Dendritic cell treated with granulocyte-macrophage colony-stimulating factor and Interleukin-4, amounts not matched to agents 40 ng/mL and 50 ng/mL, for 4 days (primary cell): ENCODE results near the gene SYTL2.
"Not testable (repeated sequence)": the region's sequence is repeated elsewhere in the genome, so short reads cannot be mapped to it uniquely, and the experiment has no call there.

Source experiments
- H3K27ac Mint-ChIP-seq: one replicate; pipeline ENCODE4 v1.8.0; 2022; ENCODE audit warnings: mild to moderate bottlenecking, mixed read lengths
- H3K27me3 Mint-ChIP-seq: one replicate; pipeline ENCODE4 v1.8.0; 2022; ENCODE audit warnings: mild to moderate bottlenecking, mixed read lengths
- H3K36me3 Mint-ChIP-seq: one replicate; pipeline ENCODE4 v1.8.0; 2022; ENCODE audit warnings: low read depth, mixed read lengths
- H3K4me1 Mint-ChIP-seq: one replicate; pipeline ENCODE4 v1.8.0; 2022; ENCODE audit warnings: low read depth, mixed read lengths
- H3K4me3 Mint-ChIP-seq: one replicate; pipeline ENCODE4 v1.8.0; 2022; ENCODE audit warnings: mild to moderate bottlenecking, moderate library complexity, mixed read lengths
- H3K9me3 Mint-ChIP-seq: one replicate; pipeline ENCODE4 v1.8.0; 2022; ENCODE audit warnings: mixed read lengths
- intact Hi-C: fragments of 100-400 bp; cut with micrococcal nuclease; formaldehyde crosslinking; loops from one replicate; pipeline ENCODE4 v1.15.0; 2022

The SYTL2 gene

DNA sequence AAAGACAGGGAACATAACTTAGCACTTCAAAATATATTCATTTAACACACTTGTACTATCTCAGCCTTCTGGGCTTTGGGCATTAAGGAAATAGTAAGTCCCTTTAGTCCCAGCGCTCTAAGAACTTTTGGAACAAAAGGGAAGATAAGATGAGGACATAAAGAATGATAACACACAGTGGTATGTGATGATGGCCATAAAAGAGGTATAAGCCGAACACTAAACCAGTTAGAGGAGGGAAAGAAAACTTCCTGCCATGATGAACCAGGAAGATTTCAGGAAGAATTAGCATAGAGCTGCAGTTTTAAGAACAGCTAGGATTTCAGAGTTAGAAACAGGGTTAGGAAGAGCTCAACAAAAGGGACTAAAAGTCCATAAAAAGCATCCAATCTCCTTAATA, 11.8 kb downstream of the SYTL2 start:
- Mint-ChIP-seq H3K4me1 (no peaks in the 10 kb centered on the region), H3K4me3 (no peak overlapping the region), H3K36me3 (no peaks in the 10 kb centered on the region), H3K9me3 (no peaks in the 10 kb centered on the region), H3K27me3 (no peaks in the 10 kb centered on the region), H3K27ac (no peak overlapping the region)
- intact Hi-C loops = no loop called here

- no peaks in the 10 kb centered on the region for H3K36me3 Mint-ChIP-seq
- intact Hi-C loops = no loop called here
- H3K4me3 Mint-ChIP-seq = no peak overlapping the region
- no peaks in the 10 kb centered on the region for H3K27me3 Mint-ChIP-seq
- no peak overlapping the region for H3K27ac Mint-ChIP-seq
- no peaks in the 10 kb centered on the region for H3K9me3 Mint-ChIP-seq
- H3K4me1 Mint-ChIP-seq = no peaks in the 10 kb centered on the region
Measured at GRCh38 chr11:85798361-85798760, 12.6 kb downstream of the SYTL2 start.

GRCh38 chr11:85795712-85796487, 15.0 kb downstream of the SYTL2 start:
- Mint-ChIP-seq H3K9me3 (no peaks in the 10 kb centered on the region), H3K27me3 (no peaks in the 10 kb centered on the region), H3K36me3 (no peaks in the 10 kb centered on the region), H3K27ac (no peak overlapping the region), H3K4me3 (no peak overlapping the region), H3K4me1 (no peaks in the 10 kb centered on the region)
- intact Hi-C loops = no loop called here

- H3K36me3 Mint-ChIP-seq = no peaks in the 10 kb centered on the region
Measured at GRCh38 chr11:85791409-85791990, 19.4 kb downstream of the SYTL2 start.

DNA sequence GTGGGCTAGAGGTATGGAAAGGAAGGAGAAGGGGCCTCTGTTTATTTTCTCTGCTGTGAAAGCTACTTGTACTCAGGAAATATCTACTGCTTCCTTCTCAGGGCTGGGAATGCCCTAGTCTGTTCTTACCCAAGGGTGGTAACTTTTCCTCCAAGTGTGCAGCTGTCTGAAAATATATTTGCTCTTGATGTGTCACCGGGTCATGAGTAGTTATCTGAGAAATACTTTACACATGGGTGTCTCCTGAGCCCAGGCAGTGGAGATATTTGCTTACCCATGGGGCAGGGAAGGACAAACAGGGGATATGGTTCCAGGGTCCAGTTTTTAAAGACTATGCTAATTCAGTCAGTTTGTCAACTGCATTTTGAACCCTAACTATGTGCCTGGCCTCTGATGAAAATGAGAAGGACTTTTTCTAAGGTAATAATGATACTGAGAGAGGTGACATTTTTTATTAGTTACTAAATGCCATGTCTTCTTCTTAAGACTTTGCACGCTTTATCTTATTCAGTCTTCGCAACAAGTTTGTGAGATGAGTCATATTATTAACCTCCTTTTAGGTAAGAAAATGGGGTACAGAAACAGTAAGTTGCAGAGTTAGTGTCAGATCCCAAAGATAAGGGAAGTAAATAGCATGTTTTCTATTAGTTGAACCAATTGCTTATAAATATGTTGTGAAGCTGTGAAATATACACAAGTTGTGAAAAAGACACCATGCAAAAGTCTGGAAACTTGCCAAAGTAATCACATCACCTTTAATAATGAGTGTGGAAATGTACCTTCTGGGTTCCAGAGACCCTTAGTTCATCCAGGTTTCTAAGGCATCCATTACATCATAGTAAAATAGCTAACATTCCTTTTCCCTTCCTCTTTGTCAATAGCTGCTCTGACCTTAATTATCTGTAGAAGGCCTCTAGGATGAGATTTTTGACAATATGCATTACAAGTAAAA, 22.9 kb downstream of the SYTL2 start:
- intact Hi-C loops = no loop called here
- no peak overlapping the region for H3K4me3 Mint-ChIP-seq
- H3K4me1 Mint-ChIP-seq = peaks cover 6% of the 10 kb centered on the region
- no peaks in the 10 kb centered on the region for H3K36me3 Mint-ChIP-seq
- no peaks in the 10 kb centered on the region for H3K27me3 Mint-ChIP-seq
- no peak overlapping the region for H3K27ac Mint-ChIP-seq
- no peaks in the 10 kb centered on the region for H3K9me3 Mint-ChIP-seq

More at GRCh38 chr11:85791409-85791990, 19.4 kb downstream of the SYTL2 start:
- H3K27me3 Mint-ChIP-seq = no peaks in the 10 kb centered on the region
- intact Hi-C loops = no loop called here
- no peak overlapping the region for H3K4me3 Mint-ChIP-seq
- no peaks in the 10 kb centered on the region for H3K4me1 Mint-ChIP-seq
- no peak overlapping the region for H3K27ac Mint-ChIP-seq
- H3K9me3 Mint-ChIP-seq = no peaks in the 10 kb centered on the region

GRCh38 chr11:85787168-85787567, 23.8 kb downstream of the SYTL2 start:
- intact Hi-C loops = no loop called here
- Mint-ChIP-seq H3K9me3 (peaks cover 9% of the 10 kb centered on the region), H3K4me3 (no peak overlapping the region), H3K27me3 (no peaks in the 10 kb centered on the region), H3K36me3 (no peaks in the 10 kb centered on the region), H3K27ac (no peak overlapping the region), H3K4me1 (peaks cover 6% of the 10 kb centered on the region)

GRCh38 chr11:85784480-85785265, 26.3 kb downstream of the SYTL2 start:
- intact Hi-C loops = no loop called here

DNA sequence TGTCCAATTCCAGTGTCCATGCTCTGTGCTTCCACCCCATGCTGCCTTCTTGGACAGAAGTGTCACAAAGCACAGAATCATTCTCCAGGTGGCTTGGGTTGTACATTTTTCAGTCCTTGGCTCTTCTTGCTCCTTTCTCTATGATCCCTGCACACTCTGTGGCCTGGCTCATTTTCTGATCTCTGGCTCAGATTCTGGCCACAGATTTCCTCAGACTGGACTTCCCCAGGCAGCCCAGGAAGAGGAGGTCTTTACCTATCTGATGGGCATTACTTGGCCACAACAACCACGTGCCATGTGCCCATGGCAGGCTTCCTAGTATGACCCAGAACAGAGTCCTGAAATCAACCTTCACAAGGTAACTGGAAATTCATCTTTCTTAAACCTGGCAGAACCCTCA, 27.2 kb downstream of the SYTL2 start:
- no peaks in the 10 kb centered on the region for H3K27me3 Mint-ChIP-seq
- H3K4me1 Mint-ChIP-seq = peaks cover 13% of the 10 kb centered on the region
- intact Hi-C loops = no loop called here
- no peak overlapping the region for H3K4me3 Mint-ChIP-seq
- H3K27ac Mint-ChIP-seq = no peak overlapping the region
- H3K36me3 Mint-ChIP-seq = no peaks in the 10 kb centered on the region
- peaks cover 16% of the 10 kb centered on the region for H3K9me3 Mint-ChIP-seq

More at GRCh38 chr11:85784480-85785265, 26.3 kb downstream of the SYTL2 start:
- Mint-ChIP-seq H3K4me3 (no peak overlapping the region), H3K27me3 (no peaks in the 10 kb centered on the region), H3K36me3 (no peaks in the 10 kb centered on the region), H3K27ac (no peak overlapping the region), H3K4me1 (peaks cover 13% of the 10 kb centered on the region), H3K9me3 (peaks cover 16% of the 10 kb centered on the region)

GRCh38 chr11:85780780-85781517, 30.0 kb downstream of the SYTL2 start:
- intact Hi-C loops = not testable (repeated sequence)

GRCh38 chr11:85779956-85780640, 30.8 kb downstream of the SYTL2 start:
- Mint-ChIP-seq H3K36me3 (no peaks in the 10 kb centered on the region), H3K4me3 (no peak overlapping the region), H3K9me3 (peaks cover 16% of the 10 kb centered on the region), H3K27ac (no peak overlapping the region), H3K4me1 (peaks cover 13% of the 10 kb centered on the region), H3K27me3 (no peaks in the 10 kb centered on the region)
- intact Hi-C loops = no loop called here

More at GRCh38 chr11:85780780-85781517, 30.0 kb downstream of the SYTL2 start:
- H3K9me3 Mint-ChIP-seq = peaks cover 16% of the 10 kb centered on the region
- H3K4me1 Mint-ChIP-seq = peaks cover 13% of the 10 kb centered on the region
- H3K36me3 Mint-ChIP-seq, H3K27me3 Mint-ChIP-seq, H3K27ac Mint-ChIP-seq, H3K4me3 Mint-ChIP-seq: not testable (repeated sequence)

DNA sequence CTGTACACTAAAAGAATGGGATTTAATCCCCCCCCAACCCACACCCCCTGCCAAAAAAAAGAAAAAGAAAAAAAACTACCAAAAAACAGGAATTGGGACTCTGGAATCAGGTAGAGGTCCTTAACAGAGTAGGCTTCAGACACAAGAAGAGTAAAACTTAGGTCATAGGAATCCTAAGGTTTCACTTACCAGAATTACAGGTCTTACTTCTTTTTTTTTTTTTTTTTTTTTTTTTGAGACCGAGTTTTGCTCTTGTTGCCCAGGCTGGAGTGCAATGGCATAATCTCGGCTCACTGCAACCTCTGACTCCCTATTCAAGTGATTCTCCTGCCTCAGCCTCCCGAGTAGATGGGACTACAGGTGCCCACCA, 33.4 kb downstream of the SYTL2 start:
- peaks cover 11% of the 10 kb centered on the region for H3K9me3 Mint-ChIP-seq
- H3K27me3 Mint-ChIP-seq, H3K4me1 Mint-ChIP-seq, H3K36me3 Mint-ChIP-seq, H3K4me3 Mint-ChIP-seq, intact Hi-C loops, H3K27ac Mint-ChIP-seq: not testable (repeated sequence)

DNA sequence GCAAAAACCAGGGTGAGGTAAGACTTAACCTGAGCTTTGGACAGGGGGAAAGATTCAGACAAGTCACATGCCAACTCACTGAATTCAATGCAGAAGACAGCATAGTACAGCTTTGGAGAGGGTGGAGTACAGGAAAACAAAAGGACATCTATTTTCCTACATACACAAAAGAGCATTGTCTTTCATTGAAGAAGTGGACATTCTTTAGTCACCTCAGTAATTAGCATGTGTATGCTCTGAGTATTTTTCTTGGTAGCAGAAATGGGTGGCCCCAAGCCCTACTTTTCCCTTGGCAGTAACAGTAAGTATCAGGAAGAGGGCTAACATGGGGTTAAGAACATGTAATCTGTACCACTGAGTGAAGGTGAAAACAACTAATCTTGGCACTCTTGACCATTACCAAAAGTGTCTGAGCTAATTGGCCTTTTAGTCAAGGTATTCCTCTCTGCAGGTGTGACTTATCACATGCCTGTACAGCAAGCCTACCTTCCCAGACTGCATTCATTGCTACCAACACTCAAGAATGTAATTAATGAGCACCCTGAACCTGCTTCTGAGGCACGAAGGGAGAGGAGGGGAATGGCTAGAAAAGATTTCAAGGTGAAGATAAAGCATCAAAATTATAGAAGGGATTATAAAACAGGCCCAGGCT, 33.9 kb downstream of the SYTL2 start:
- intact Hi-C loops = no loop called here
- Mint-ChIP-seq H3K4me3 (no peak overlapping the region), H3K27me3 (no peaks in the 10 kb centered on the region), H3K4me1 (peaks cover 7% of the 10 kb centered on the region), H3K27ac (no peak overlapping the region), H3K9me3 (peaks cover 7% of the 10 kb centered on the region), H3K36me3 (no peaks in the 10 kb centered on the region)
